GM18907 (cell line): ENCODE data around the gene KIFC1.
"Not testable (repeated sequence)": the region's sequence is repeated elsewhere in the genome, so short reads cannot be mapped to it uniquely, and the experiment has no call there.

ENCODE experiments used
- ATAC-seq: cut with Tn5 transposase; IDR thresholded peaks from one replicate; pipeline ENCODE4 v1.9.1; 2021; ENCODE audit warnings: mild to moderate bottlenecking, moderate library complexity; ENCODE audit not compliant: unreplicated experiment

Gene KIFC1

GRCh38 chr6:33391278-33391921 is at the start of gene KIFC1:
Gene KIFC1, plus strand, starts transcription at chr6:33391823. Its CDS starts 163 bp downstream, at chr6:33391986.
- ATAC-seq, result peak; percentile 88

- ATAC-seq, result not testable (repeated sequence)
Observed at GRCh38 chr6:33343606-33343952, 48.0 kb upstream of the KIFC1 start.

- peak; percentile 61 for ATAC-seq
Observed at GRCh38 chr6:33343953-33344611, 47.5 kb upstream of the KIFC1 start.

- no peak for ATAC-seq
Observed at GRCh38 chr6:33344701-33345697, 46.6 kb upstream of the KIFC1 start.

DNA sequence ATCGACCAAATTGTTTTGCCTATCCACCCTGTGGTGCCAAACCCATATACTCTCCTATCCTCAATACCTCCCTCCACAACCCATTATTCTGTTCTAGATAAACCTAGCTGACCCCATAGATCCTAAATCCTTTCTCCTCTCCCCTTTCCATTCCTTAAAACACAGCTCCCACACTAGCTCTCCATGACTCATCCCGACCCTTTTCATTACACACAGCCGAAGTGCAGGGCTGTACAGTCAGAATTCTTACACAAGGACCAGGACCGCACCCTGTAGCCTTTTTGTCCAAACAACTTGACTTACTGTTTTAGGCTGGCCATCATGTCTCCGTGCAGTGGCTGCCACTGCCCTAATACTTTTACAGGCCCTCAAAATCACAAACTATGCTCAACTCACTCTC is 44.7 kb upstream of the KIFC1 start:
- not testable (repeated sequence) for ATAC-seq

GRCh38 chr6:33347816-33348215 is 43.8 kb upstream of the KIFC1 start:
- no peak for ATAC-seq

DNA sequence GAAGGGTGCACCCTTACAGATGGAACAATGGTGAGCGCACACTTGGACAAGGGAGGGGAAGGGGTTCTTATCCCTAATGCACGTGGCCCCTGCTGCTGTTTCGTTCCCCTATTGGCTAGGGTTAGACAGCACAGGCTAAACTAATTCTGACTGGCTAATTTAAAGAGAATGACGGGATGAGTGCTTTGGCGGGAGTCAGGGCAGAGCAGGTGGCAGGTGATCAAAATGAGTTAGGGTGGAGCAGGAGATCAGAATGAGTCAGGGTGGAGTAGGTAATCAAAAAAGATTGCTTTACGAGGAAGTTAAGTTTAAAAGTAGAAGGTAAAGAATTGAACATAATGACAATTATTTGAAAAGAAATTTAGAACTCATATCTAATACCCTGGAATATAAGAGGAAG is 35.8 kb upstream of the KIFC1 start:
- ATAC-seq, result not testable (repeated sequence)

DNA sequence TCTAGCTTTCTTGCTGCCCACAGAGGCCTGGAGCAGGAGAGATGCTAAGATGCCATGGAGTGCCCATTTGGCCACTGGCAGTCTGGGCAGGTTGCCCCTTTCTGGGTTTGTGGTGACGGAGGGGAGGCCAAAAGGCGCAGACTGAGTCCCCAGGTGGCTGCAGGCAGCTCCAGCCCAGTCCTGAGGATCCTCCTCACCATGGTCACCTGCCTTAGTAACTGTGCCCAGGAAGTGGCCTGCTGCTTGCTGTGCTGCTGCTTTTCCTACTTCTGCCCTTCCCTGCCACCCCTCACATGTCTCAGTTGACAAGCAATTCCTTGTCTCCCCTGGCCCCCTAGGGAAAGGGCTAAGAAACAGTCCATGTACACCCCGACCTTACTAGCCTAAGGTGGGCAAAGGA is 35.3 kb upstream of the KIFC1 start:
- ATAC-seq, result no peak

- ATAC-seq, result not testable (repeated sequence)
Observed at GRCh38 chr6:33357160-33357871, 34.3 kb upstream of the KIFC1 start.

GRCh38 chr6:33359331-33359730 is 32.3 kb upstream of the KIFC1 start:
- no peak for ATAC-seq

GRCh38 chr6:33363486-33363885 is 28.1 kb upstream of the KIFC1 start:
- ATAC-seq, result not testable (repeated sequence)

- ATAC-seq, result not testable (repeated sequence)
Observed at GRCh38 chr6:33364475-33365205, 27.0 kb upstream of the KIFC1 start.

- not testable (repeated sequence) for ATAC-seq
Observed at GRCh38 chr6:33365206-33365971, 26.2 kb upstream of the KIFC1 start.

DNA sequence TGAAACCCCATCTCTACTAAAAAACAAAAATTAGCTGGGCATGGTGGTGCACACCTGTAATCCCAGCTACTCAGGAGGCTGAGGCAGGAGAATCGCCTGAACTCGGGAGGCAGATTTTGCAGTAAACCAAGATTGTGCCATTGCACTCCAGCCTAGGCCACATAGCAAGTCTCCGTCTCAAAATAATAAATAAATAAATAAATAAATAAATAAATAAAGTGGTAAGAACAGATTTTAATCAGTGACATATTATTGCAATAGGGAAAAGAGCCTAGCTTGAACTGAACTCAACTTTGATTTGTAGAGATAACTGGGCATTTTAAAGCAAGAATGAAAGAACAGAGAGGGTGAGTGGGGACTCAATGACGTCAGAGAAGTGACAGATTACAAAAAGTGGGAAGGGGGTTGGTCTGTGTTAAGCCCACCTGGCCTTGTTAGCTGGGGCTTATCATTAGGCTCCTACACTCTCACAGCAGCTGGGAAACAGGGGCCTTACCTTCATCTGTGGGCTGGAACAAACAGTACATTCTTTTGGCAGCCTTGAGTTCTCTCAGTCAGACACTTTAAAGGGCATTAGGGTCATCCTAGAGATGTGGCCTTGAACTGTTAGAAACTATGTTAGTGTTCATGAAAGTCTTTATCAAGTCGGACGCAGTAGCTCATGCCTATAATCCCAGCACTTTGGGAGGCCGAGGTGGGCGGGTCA is 24.5 kb upstream of the KIFC1 start:
- no peak for ATAC-seq

DNA sequence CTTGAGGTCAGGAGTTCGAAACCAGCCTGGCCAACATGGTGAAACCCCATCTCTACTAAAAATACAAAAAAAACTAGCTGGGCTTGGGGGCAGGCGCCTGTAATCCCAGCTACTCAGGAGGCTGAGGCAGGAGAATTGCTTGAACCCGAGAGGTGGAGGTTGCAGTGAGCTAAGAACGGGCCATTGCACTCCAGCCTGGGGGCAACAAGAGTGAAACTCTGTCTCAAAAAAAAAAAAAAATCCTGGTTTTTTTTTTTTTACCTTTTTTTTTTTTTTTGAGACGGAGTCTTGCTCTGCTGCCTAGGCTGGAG is 24.0 kb upstream of the KIFC1 start:
- not testable (repeated sequence) for ATAC-seq

DNA sequence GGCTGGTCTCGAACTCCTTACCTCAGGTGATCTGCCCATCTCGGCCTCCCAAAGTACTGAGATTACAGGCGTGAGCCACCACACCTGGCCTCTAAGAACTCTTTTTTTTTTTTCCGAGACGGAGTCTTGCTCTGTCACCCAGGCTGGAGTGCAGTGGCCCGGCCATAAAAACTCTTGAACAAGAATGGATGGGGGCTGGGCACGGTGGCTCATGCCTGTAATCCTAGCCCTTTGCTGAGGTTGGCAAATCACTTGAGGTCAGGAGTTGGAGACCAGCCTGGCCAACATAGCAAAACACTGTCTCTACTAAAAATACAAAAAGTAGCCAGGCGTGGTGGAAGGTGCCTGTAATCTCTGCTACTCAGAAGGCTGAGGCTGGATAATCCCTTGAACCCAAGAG is 19.7 kb upstream of the KIFC1 start:
- ATAC-seq, result not testable (repeated sequence)

DNA sequence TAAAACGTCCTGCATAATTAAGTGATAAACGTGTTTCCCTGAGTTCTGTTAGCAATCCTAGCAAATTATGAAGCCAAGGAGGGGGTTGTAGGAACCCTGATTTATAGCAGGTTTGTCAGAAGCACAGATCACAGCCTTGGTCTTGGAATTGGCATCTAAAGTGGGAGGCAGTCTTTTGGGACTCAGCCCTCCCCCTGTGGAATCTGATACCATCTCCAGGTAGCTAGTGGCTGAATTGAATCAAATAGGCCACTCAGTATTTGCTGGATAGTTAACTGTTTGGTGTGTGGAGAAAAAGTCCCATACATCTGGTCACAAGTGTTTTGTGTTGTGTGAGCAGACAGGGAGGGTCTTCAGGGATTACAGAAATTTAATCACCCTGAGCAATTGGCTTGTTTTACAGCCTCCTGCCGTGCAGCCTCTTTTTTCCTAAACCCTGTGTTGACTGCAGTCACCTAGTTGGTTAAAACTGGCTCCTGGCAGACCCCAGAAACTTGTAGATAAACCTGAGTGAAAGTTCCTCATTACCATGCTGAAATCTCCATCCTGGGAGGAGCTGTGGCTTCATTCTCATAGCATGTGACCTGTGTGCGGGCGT is 19.0 kb upstream of the KIFC1 start:
- no peak for ATAC-seq
